H9 (cell line): ENCODE data around the gene NSD1. TPM values are rescaled to one million over a fixed set of nuclear protein-coding genes. Genes with fewer than 3 reads are reported as not detected.

Experiments
- DNase-seq: peaks from one replicate; pipeline ENCODE4 v3.0.0-alpha.2; 2017
- H2AFZ ChIP-seq: one replicate; pipeline ENCODE4 v1.6.1; 2013; ENCODE audit warnings: mild to moderate bottlenecking, low read length, control low read depth, moderate library complexity
- H2AK5ac ChIP-seq: 2 replicates; pipeline ENCODE4 v1.6.1; 2013; ENCODE audit warnings: low read length, control low read depth, mixed read lengths; ENCODE audit not compliant: insufficient read length
- H2BK120ac ChIP-seq: one replicate; pipeline ENCODE4 v1.6.1; 2013; ENCODE audit warnings: low read depth, mild to moderate bottlenecking, low read length, control low read depth, inconsistent platforms; ENCODE audit not compliant: poor library complexity, severe bottlenecking
- H2BK12ac ChIP-seq: 2 replicates; pipeline ENCODE4 v1.6.1; 2013; ENCODE audit warnings: low read length, control low read depth, mixed read lengths, low read depth; ENCODE audit not compliant: insufficient read length
- H2BK15ac ChIP-seq: 2 replicates; pipeline ENCODE4 v1.6.1; 2013; ENCODE audit warnings: low read depth, low read length, control low read depth
- H2BK20ac ChIP-seq: one replicate; pipeline ENCODE4 v1.6.1; 2013; ENCODE audit warnings: low read depth, mild to moderate bottlenecking, low read length, control low read depth, inconsistent platforms; ENCODE audit not compliant: poor library complexity, severe bottlenecking
- H2BK5ac ChIP-seq: 2 replicates; pipeline ENCODE4 v1.6.1; 2013; ENCODE audit warnings: low read length, control low read depth, mixed read lengths; ENCODE audit not compliant: insufficient read length
- H3K14ac ChIP-seq: 2 replicates; pipeline ENCODE4 v1.6.1; 2013; ENCODE audit warnings: low read length, control low read depth; ENCODE audit not compliant: insufficient read depth
- H3K18ac ChIP-seq: 2 replicates; pipeline ENCODE4 v1.6.1; 2013; ENCODE audit warnings: low read depth, mild to moderate bottlenecking, mixed read lengths, low read length, control low read depth; ENCODE audit not compliant: insufficient read length
- H3K23ac ChIP-seq: 2 replicates; pipeline ENCODE4 v1.6.1; 2013; ENCODE audit warnings: low read length, control low read depth, mixed read lengths, low read depth; ENCODE audit not compliant: insufficient read length
- H3K23me2 ChIP-seq: 2 replicates; pipeline ENCODE4 v1.6.1; 2013; ENCODE audit warnings: low read depth, mild to moderate bottlenecking, mixed read lengths, low read length, control low read depth; ENCODE audit not compliant: insufficient read length, poor library complexity, severe bottlenecking
- H3K27ac ChIP-seq: 2 replicates; pipeline ENCODE4 v1.5.1; 2013; ENCODE audit warnings: low read length, control low read depth, mixed read lengths, low read depth; ENCODE audit not compliant: insufficient read length
- H3K27me3 ChIP-seq: 2 replicates; pipeline ENCODE4 v1.6.1; 2013; ENCODE audit warnings: low read length, control low read depth, inconsistent platforms; ENCODE audit not compliant: insufficient read depth
- H3K4ac ChIP-seq: 2 replicates; pipeline ENCODE4 v1.6.1; 2013; ENCODE audit warnings: low read depth, mild to moderate bottlenecking, control low read depth, inconsistent platforms, low read length, moderate library complexity
- H3K4me1 ChIP-seq: 2 replicates; pipeline ENCODE4 v1.6.1; 2013; ENCODE audit warnings: low read length, control low read depth, inconsistent platforms; ENCODE audit not compliant: insufficient read depth
- H3K4me2 ChIP-seq: 2 replicates; pipeline ENCODE4 v1.6.1; 2013; ENCODE audit warnings: low read length, control low read depth, mixed read lengths; ENCODE audit not compliant: insufficient read length, insufficient read depth
- H3K56ac ChIP-seq: 2 replicates; pipeline ENCODE4 v1.6.1; 2013; ENCODE audit warnings: low read depth, mild to moderate bottlenecking, mixed read lengths, low read length, control low read depth; ENCODE audit not compliant: insufficient read length
- H3K79me1 ChIP-seq: 2 replicates; pipeline ENCODE4 v1.6.1; 2013; ENCODE audit warnings: low read depth, mild to moderate bottlenecking, moderate library complexity, low read length, control low read depth, inconsistent platforms; ENCODE audit not compliant: insufficient read depth, poor library complexity, severe bottlenecking
- H3K79me2 ChIP-seq: 2 replicates; pipeline ENCODE4 v1.6.1; 2013; ENCODE audit warnings: low read length, control low read depth, inconsistent platforms; ENCODE audit not compliant: insufficient read depth
- H3K9ac ChIP-seq: 2 replicates; pipeline ENCODE4 v1.6.1; 2013; ENCODE audit warnings: low read length, control low read depth, mixed read lengths; ENCODE audit not compliant: insufficient read length; ENCODE audit errors: extremely low read depth
- H3K9me3 ChIP-seq: one replicate; pipeline ENCODE4 v1.6.1; 2013; ENCODE audit warnings: low read depth, low read length, inconsistent platforms; ENCODE audit not compliant: control insufficient read depth
- H3T11ph ChIP-seq: one replicate; pipeline ENCODE4 v1.6.1; 2013; ENCODE audit warnings: mild to moderate bottlenecking, low read length, control low read depth, inconsistent platforms
- H4K20me1 ChIP-seq: one replicate; pipeline ENCODE4 v1.6.1; 2013; ENCODE audit not compliant: control insufficient read depth, insufficient read length, insufficient read depth
- H4K5ac ChIP-seq: 2 replicates; pipeline ENCODE4 v1.6.1; 2013; ENCODE audit warnings: low read depth, mild to moderate bottlenecking, mixed read lengths, low read length, control low read depth; ENCODE audit not compliant: insufficient read length
- H4K8ac ChIP-seq: replicated peaks from 2 replicates; pipeline ENCODE4 v1.6.1; 2013; ENCODE audit warnings: low read length, control low read depth, mixed read lengths, low read depth; ENCODE audit not compliant: insufficient read length
- H4K91ac ChIP-seq: 2 replicates; pipeline ENCODE4 v1.6.1; 2013; ENCODE audit warnings: low read depth, mild to moderate bottlenecking, moderate library complexity, mixed read lengths, low read length, control low read depth; ENCODE audit not compliant: insufficient read length
- H3K27ac Mint-ChIP-seq, 3 experiments: 2 replicates in 2 of 3; 3 replicates in 1 of 3; pipeline ENCODE4 v1.8.0; 2020 to 2021; ENCODE audit warnings: mixed read lengths in 3 of 3, mild to moderate bottlenecking in 1 of 3, moderate library complexity in 1 of 3
- H3K27me3 Mint-ChIP-seq: 2 replicates; pipeline ENCODE4 v1.8.0; 2021; ENCODE audit warnings: low read depth, mild to moderate bottlenecking, moderate library complexity, mixed read lengths
- H3K36me3 Mint-ChIP-seq, 3 experiments: 2 replicates in 2 of 3; 3 replicates in 1 of 3; pipeline ENCODE4 v1.8.0; 2020 to 2021; ENCODE audit warnings: low read depth in 3 of 3, mixed read lengths in 3 of 3; ENCODE audit not compliant: insufficient read depth in 1 of 3
- H3K4me1 Mint-ChIP-seq, 2 experiments: 2 replicates each; pipeline ENCODE4 v1.8.0; 2020; ENCODE audit warnings: mixed read lengths in 2 of 2
- H3K4me3 Mint-ChIP-seq, 2 experiments: 2 replicates in 1 of 2; 3 replicates in 1 of 2; pipeline ENCODE4 v1.8.0; 2020 to 2021; ENCODE audit warnings: mild to moderate bottlenecking in 2 of 2, mixed read lengths in 2 of 2, moderate library complexity in 1 of 2
- H3K9me3 Mint-ChIP-seq, 2 experiments: 2 replicates in 1 of 2; 3 replicates in 1 of 2; pipeline ENCODE4 v1.8.0; 2020; ENCODE audit warnings: mild to moderate bottlenecking in 2 of 2, mixed read lengths in 2 of 2, moderate library complexity in 1 of 2
- WGBS: extraction: QIAGEN DNeasy Blood & Tissue Kit; methylation state at CpG from one replicate; pipeline ENCODE4 v1.1.7; 2013; ENCODE audit warnings: missing lambda C conversion rate, low lambda C conversion rate, mixed read lengths; ENCODE audit not compliant: insufficient read length; ENCODE audit errors: extremely low coverage; 5-methylcytosine and 5-hydroxymethylcytosine counted together
- total RNA-seq: library from RNA; stranded (reverse); gene quantifications from 2 replicates; pipeline ENCODE4 v1.2.1, GENCODE V29; 2021
- TF ChIP-seq, protein P1 (sequence below): fragments of 200-600 bp; sonication (generic); conservative IDR thresholded peaks from 3 replicates; pipeline ENCODE4 v1.8.0; 2021; ENCODE audit warnings: antibody characterized with exemption, mild to moderate bottlenecking

The NSD1 gene
- total RNA-seq, 1 experiment from 2014 or later: 213 TPM

DNA sequence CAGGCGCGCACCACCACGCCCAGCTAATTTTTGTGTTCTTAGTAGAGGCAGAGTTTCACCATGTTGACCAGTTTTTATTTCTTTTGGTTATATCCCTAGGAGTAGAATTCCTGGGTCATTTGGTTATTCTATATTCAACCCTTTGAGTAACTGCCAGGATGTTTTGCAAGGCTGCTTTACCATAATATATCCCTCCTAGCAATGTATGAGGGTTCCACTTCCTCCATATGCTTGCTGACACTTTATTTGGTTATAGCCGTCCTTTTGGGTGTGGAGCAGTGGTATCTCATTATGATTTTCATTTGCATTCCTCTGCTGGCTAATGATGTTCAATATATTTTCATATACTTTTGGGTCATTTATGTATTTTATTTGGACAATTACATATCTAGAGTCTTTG is 88.7 kb downstream of the NSD1 start:
- TF ChIP-seq, protein P1, sequence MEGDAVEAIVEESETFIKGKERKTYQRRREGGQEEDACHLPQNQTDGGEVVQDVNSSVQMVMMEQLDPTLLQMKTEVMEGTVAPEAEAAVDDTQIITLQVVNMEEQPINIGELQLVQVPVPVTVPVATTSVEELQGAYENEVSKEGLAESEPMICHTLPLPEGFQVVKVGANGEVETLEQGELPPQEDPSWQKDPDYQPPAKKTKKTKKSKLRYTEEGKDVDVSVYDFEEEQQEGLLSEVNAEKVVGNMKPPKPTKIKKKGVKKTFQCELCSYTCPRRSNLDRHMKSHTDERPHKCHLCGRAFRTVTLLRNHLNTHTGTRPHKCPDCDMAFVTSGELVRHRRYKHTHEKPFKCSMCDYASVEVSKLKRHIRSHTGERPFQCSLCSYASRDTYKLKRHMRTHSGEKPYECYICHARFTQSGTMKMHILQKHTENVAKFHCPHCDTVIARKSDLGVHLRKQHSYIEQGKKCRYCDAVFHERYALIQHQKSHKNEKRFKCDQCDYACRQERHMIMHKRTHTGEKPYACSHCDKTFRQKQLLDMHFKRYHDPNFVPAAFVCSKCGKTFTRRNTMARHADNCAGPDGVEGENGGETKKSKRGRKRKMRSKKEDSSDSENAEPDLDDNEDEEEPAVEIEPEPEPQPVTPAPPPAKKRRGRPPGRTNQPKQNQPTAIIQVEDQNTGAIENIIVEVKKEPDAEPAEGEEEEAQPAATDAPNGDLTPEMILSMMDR: no peak
- no peak overlapping the region for H2BK12ac ChIP-seq
- H3K9ac ChIP-seq: no peak overlapping the region
- H2AK5ac ChIP-seq: no peak overlapping the region
- H4K91ac ChIP-seq: no peak overlapping the region
- no peaks in the 10 kb centered on the region for H3K4me1 ChIP-seq
- no peak overlapping the region for H2BK5ac ChIP-seq
- no CpG with 5 or more reads among the region's 4 CpGs for WGBS
- no peaks in the 10 kb centered on the region for H3K27me3 Mint-ChIP-seq
- H4K8ac ChIP-seq: no peak overlapping the region
- H3K4me3 Mint-ChIP-seq: no peak overlapping the region
- no peak overlapping the region for H2BK20ac ChIP-seq
- H3K4me2 ChIP-seq: no peak overlapping the region
- no peak overlapping the region for H3K56ac ChIP-seq
- no peak overlapping the region for H2AFZ ChIP-seq
- peaks cover 7 to 53% (median 37%) of the 10 kb centered on the region in 3 experiments; a peak in 6 of 7 replicates for H3K36me3 Mint-ChIP-seq
- no peak for DNase-seq
- no peak overlapping the region for H3T11ph ChIP-seq
- no peak overlapping the region for H3K18ac ChIP-seq
- H3K9me3 ChIP-seq: no peaks in the 10 kb centered on the region
- H3K27ac Mint-ChIP-seq: no peak overlapping the region
- H2BK15ac ChIP-seq: no peak overlapping the region
- H3K27me3 ChIP-seq: no peaks in the 10 kb centered on the region
- H3K23me2 ChIP-seq: no peaks in the 10 kb centered on the region
- no peaks in the 10 kb centered on the region for H3K9me3 Mint-ChIP-seq
- no peak overlapping the region for H4K5ac ChIP-seq
- H3K79me1 ChIP-seq: peaks cover 3% of the 10 kb centered on the region
- peaks cover 26% of the 10 kb centered on the region; the same call in 1 of the 2 replicates for H3K79me2 ChIP-seq
- no peak overlapping the region for H3K27ac ChIP-seq
- no peak overlapping the region for H3K4ac ChIP-seq
- H3K23ac ChIP-seq: no peak overlapping the region
- H4K20me1 ChIP-seq: no peaks in the 10 kb centered on the region
- H3K4me1 Mint-ChIP-seq: peaks cover 2 to 10% of the 10 kb centered on the region in 2 experiments; a peak in 3 of 4 replicates
- H2BK120ac ChIP-seq: no peak overlapping the region
- H3K14ac ChIP-seq: no peak overlapping the region
